VCaP (cell line): ENCODE measurements around the gene CRYBG1.

Source experiments
- H3K27ac ChIP-seq: fragments of 450-650 bp; 2 replicates; pipeline ENCODE4 v1.5.1; 2017
- TF ChIP-seq, protein P1 (sequence below): fragments of 450-650 bp; conservative IDR thresholded peaks from 2 replicates; pipeline ENCODE4 v1.5.1; 2017; ENCODE audit warnings: mild to moderate bottlenecking, moderate library complexity

The CRYBG1 gene

DNA sequence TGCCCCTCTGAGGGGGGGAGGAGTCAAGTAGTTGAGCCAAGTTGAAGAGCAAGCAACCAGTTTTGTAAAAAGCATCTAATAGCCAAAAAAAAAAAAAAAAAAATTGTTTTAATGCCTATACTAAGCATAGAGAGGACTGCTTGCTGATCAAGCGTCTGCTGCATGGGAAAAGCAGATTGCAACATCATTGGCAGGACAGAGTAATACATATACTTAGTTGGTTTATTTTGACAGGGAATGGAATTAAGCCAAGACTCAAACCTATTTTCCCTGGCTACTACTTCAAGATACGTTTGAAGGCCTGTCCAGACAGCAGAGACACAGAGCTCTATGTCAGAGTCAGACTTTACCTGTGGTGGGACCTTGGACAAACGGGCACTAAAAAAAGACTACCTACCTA, 148.3 kb downstream of the CRYBG1 start:
- TF ChIP-seq, protein P1, sequence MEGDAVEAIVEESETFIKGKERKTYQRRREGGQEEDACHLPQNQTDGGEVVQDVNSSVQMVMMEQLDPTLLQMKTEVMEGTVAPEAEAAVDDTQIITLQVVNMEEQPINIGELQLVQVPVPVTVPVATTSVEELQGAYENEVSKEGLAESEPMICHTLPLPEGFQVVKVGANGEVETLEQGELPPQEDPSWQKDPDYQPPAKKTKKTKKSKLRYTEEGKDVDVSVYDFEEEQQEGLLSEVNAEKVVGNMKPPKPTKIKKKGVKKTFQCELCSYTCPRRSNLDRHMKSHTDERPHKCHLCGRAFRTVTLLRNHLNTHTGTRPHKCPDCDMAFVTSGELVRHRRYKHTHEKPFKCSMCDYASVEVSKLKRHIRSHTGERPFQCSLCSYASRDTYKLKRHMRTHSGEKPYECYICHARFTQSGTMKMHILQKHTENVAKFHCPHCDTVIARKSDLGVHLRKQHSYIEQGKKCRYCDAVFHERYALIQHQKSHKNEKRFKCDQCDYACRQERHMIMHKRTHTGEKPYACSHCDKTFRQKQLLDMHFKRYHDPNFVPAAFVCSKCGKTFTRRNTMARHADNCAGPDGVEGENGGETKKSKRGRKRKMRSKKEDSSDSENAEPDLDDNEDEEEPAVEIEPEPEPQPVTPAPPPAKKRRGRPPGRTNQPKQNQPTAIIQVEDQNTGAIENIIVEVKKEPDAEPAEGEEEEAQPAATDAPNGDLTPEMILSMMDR: no peak

DNA sequence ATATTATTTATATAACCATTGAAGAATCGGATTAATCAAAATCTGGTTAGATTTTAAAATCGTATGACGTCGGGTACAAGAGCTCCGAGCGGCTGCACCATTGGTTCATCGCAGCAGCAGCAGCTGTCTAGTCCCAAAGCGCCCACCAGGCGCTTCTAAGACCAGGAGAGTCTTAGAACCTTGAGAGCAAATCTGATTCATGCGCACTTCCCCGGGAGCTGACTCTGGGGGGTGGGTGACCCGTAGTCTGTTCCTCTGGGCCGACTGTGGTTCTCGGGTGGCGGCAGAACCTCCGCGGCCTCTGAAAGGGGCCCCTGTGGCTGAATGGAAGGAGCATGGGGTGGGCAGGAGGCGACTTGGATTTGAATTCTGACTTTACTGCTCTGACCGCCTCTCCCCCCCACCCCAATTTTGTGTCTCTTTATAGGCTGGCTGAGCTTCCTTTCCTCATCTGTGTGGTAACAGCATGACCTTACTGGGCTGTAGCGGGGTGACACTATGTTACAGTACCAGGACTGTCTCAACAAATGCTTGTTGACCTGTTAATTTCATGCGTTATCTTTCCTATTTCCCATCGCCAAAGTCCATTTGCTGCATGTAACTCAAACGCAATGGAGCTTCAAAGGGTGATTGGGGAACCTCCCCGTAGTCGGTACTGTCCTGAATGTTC, 149.0 kb downstream of the CRYBG1 start:
- TF ChIP-seq, protein P1: no peak
- peak overlapping the region; percentile 100 for H3K27ac ChIP-seq

More for the DNA sequence above, 148.3 kb downstream of the CRYBG1 start:
- peak overlapping the region; percentile 100 for H3K27ac ChIP-seq

DNA sequence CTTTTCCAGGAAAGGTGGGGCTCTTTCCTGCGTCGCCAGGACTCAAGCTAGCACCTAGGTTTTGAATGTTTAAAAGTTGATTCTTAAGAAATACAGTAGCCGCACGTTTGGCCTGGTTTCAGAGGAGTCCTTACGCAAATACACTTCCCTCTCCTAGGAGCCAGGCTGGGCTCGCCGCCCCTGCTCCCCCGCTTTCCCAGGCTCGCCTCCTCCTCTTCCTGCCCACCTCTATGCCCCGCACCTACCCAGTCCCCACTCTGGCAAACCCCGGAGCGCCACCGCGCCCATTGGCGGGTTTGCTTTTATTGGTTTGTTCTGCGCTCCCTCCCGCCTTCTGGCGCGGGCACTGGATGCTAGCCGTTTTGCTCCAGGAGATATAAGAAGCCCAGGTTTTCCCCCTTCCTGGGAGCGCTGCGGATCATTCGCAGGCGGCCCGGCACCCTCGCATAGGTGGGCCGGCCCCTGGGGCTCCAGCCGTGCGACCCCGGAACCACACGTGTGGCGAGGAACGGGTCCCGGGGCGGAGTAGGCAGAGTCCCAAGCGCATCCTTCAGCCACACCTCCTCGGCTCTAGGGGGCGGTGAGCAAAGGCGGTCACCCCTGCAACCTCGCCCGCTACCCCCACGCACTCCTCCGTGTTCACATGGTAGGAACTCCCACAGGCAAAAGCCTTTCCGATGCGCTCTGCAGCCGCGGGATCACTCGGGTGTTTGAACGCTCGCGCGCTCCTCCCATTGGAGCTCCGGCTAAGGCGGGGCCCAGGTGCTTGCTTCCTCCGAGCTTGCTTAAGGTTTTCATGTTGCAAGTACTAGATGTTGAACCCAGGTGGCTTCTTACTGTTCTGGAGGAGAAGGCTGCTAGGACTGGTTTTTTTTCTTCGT, 149.8 kb downstream of the CRYBG1 start:
- H3K27ac ChIP-seq: peak overlapping the region; percentile 100
- TF ChIP-seq, protein P1: peak; percentile 30; the same call in 1 of the 2 replicates

DNA sequence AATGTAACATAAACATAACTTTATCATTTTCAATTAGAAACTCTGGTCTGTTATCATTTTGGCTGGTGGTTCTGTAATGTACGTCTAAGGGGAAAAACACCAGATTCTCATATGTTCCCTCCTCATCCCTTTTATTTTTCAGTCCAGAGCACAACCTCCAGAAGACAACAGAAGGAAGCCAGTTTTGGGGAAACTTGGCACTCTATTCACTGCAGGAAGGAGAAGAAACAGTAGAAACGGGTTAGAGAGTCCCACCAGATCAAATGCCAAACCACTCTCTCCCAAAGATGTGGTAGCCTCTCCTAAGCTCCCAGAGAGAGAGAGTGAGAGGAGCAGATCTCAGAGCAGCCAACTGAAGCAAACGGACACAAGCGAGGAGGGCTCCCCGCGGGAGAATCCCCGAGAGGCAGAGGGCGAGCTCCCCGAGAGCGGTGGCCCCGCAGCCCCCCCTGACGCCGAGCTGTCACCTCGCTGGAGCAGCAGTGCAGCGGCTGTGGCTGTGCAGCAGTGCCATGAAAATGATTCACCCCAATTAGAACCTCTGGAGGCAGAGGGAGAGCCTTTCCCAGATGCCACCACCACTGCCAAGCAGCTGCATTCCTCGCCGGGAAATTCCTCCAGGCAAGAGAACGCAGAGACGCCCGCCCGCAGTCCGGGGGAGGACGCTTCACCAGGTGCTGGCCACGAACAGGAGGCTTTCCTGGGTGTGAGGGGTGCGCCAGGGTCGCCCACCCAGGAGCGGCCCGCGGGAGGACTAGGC, 151.0 kb downstream of the CRYBG1 start:
- peak overlapping the region; percentile 100 for H3K27ac ChIP-seq
- TF ChIP-seq, protein P1: no peak

DNA sequence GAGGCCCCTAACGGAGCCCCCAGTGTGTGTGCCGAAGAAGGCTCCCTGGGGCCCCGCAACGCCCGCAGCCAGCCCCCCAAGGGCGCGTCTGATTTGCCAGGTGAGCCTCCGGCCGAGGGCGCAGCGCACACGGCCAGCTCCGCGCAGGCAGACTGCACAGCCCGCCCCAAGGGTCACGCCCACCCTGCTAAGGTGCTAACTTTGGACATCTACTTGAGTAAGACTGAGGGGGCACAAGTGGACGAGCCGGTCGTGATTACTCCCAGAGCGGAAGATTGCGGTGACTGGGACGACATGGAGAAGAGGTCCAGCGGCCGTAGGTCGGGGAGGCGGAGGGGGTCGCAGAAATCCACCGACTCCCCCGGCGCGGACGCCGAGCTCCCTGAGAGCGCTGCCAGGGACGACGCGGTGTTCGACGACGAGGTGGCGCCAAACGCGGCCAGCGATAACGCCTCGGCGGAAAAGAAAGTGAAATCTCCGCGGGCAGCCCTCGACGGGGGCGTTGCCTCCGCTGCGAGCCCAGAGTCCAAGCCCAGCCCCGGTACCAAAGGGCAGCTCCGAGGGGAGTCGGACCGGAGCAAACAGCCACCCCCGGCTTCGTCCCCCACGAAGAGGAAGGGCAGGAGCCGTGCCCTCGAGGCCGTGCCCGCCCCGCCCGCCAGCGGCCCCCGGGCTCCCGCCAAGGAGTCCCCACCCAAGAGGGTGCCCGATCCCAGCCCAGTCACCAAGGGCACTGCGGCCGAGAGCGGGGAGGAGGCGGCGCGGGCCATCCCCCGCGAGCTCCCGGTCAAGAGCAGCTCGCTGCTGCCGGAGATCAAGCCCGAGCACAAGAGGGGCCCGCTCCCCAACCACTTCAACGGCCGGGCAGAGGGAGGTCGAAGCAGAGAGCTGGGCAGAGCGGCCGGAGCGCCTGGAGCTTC, 151.8 kb downstream of the CRYBG1 start:
- TF ChIP-seq, protein P1: 0 out of 2 replicates have a peak, but pooled peaks have one; percentile 15
- H3K27ac ChIP-seq: peak overlapping the region; percentile 100

DNA sequence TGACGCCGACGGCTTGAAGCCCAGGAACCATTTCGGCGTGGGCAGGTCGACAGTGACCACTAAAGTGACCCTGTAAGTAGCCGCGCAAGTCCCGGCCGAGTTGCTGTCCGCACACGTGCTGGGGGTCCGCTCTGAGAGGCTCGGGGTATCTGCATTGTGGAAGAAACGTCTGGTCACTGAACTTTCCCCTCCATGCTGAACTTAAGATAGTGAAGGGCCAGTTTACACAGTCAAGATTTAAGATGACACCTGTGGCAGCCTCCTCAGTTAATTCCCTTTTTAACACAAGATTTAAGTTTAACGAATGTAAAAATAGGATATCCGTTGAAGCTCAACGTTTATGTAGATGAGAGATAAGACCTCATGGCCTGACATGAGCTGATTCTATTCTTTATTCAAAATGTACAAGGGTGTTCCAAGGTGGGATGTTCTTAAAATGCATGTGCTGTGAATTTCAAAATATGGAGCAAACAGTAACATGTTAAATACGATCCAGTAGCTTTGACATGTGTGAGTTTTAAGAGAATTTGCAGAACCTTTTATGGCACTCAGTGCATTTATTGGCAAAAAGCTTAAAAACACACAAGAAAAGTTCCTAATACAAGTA, 152.6 kb downstream of the CRYBG1 start:
- TF ChIP-seq, protein P1: no peak
- peak overlapping the region; percentile 100 for H3K27ac ChIP-seq
